GM20000 (cell line): ENCODE results near the gene TXLNA.

Source experiments
- DNase-seq: peaks from one replicate; pipeline ENCODE4 v3.0.0; 2012; ENCODE audit warnings: low spot score
- TF ChIP-seq, protein P1 (sequence below): IDR thresholded peaks from 2 replicates; pipeline ENCODE4 v1.5.1; 2012; ENCODE audit warnings: mild to moderate bottlenecking, control low read depth; ENCODE audit errors: extremely low read depth, missing control alignments

The TXLNA gene

DNA sequence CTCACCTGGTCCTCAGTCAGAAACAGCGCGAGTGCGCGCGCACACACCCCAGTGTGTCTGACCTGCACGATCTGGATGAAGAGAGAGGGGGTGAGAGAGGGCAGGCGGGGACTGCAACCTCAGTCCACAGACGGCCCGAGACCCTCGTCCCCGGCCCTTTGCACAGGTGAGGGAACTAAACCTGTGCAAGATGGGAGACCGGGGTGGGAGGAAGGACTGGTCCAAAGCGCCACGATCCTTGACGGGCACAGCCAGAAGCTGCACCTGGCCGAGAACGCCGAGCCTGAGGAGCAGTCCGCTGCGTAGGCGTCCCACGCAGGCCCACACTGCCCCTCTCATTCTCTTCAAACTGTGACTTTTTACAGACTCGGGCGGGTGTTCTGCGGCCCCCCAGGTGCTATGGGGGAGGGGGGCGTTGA, 25.5 kb downstream of the TXLNA start:
- DNase-seq = no peak
- TF ChIP-seq, protein P1, sequence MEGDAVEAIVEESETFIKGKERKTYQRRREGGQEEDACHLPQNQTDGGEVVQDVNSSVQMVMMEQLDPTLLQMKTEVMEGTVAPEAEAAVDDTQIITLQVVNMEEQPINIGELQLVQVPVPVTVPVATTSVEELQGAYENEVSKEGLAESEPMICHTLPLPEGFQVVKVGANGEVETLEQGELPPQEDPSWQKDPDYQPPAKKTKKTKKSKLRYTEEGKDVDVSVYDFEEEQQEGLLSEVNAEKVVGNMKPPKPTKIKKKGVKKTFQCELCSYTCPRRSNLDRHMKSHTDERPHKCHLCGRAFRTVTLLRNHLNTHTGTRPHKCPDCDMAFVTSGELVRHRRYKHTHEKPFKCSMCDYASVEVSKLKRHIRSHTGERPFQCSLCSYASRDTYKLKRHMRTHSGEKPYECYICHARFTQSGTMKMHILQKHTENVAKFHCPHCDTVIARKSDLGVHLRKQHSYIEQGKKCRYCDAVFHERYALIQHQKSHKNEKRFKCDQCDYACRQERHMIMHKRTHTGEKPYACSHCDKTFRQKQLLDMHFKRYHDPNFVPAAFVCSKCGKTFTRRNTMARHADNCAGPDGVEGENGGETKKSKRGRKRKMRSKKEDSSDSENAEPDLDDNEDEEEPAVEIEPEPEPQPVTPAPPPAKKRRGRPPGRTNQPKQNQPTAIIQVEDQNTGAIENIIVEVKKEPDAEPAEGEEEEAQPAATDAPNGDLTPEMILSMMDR = no peak

GRCh38 chr1:32205401-32206370, 26.2 kb downstream of the TXLNA start, which contains the start of gene IQCC:
Gene IQCC, plus strand, starts transcription at chr1:32205671. Its CDS starts 11 bp downstream, at chr1:32205682.
- DNase-seq = peak; percentile 90
- TF ChIP-seq, protein P1 = no peak

GRCh38 chr1:32208469-32208868, 29.0 kb downstream of the TXLNA start:
- DNase-seq = no peak
- TF ChIP-seq, protein P1 = no peak

DNA sequence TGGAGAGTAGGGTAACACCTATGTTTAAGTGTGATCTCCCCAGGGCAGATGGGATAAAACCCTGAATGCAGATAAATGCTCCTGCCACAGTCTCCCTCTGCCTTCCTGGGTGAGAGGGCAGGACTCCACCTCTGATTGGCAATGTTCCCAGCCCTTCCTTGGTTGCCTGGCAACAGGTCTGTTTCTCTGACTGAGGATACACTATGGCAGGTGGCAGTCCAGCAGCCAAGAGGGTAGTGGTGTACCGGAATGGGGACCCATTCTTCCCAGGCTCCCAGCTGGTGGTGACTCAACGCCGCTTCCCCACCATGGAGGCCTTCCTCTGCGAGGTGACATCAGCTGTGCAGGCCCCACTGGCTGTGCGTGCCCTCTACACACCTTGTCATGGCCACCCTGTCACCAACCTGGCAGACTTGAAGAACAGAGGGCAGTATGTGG, 29.4 kb downstream of the TXLNA start, which contains the start of gene DCDC2B:
Gene DCDC2B, plus strand, starts transcription at position 199 of the 438 bp plus-strand sequence. Its CDS starts 5 bp downstream, at position 204.
- no peak for DNase-seq
- TF ChIP-seq, protein P1 = no peak

- peak; percentile 68 for DNase-seq
- TF ChIP-seq, protein P1 = peak; percentile 82
Observed at GRCh38 chr1:32215629-32216480, 36.4 kb downstream of the TXLNA start.

GRCh38 chr1:32216566-32216965, 37.1 kb downstream of the TXLNA start:
- DNase-seq = no peak
- TF ChIP-seq, protein P1 = no peak
